ENCODE measurements around the gene DNM3.

DNA sequence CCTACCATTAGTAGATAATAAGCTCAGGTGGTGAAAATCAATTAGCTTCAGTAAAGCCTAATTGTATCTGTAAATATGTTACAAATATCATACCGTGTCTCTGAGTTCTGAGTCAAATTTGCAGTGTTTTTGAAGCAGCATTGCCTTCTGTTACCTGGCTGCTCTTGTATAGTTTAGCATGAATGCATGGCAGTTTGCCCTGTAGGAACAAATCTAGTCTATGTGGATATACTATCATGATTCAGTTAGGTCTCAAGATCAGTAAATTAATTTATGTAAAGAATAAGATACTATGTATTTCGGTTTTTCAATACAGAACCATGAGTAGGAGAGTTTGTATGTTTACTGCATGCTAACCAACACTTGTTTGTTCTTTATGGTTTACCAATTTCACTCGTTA lies 338.6 kb downstream of the DNM3 start:
- TF ChIP-seq SMC3 (IDR thresholded peaks at IDR 0.05; ENCODE audit: borderline replicate concordance, low read length) (no peak), POLR2A (IDR thresholded peaks at IDR 0.05; ENCODE audit: low read depth, low read length) (no peak), ZNF274 (IDR thresholded peaks at IDR 0.05; ENCODE audit: insufficient read depth, insufficient read length) (no peak), EZH2 (IDR thresholded peaks at IDR 0.05; ENCODE audit: borderline replicate concordance, control insufficient read depth, low read depth, low read length) (no peak), SUZ12 (IDR thresholded peaks at IDR 0.05; ENCODE audit: unreplicated experiment) (no peak), POLR2AphosphoS5 (IDR thresholded peaks at IDR 0.05; ENCODE audit: low read length) (no peak), BCL11A (IDR thresholded peaks at IDR 0.05; ENCODE audit: low read depth, low read length) (no peak)
- TF ChIP-seq, protein P1, sequence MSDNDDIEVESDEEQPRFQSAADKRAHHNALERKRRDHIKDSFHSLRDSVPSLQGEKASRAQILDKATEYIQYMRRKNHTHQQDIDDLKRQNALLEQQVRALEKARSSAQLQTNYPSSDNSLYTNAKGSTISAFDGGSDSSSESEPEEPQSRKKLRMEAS (IDR thresholded peaks at IDR 0.05; ENCODE audit: low read depth, low read length), result no peak
- TF ChIP-seq, protein P2, sequence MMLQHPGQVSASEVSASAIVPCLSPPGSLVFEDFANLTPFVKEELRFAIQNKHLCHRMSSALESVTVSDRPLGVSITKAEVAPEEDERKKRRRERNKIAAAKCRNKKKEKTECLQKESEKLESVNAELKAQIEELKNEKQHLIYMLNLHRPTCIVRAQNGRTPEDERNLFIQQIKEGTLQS (IDR thresholded peaks at IDR 0.05; ENCODE audit: borderline replicate concordance, extremely low read depth, low read depth, low read length), result no peak
- TF ChIP-seq, protein P3, sequence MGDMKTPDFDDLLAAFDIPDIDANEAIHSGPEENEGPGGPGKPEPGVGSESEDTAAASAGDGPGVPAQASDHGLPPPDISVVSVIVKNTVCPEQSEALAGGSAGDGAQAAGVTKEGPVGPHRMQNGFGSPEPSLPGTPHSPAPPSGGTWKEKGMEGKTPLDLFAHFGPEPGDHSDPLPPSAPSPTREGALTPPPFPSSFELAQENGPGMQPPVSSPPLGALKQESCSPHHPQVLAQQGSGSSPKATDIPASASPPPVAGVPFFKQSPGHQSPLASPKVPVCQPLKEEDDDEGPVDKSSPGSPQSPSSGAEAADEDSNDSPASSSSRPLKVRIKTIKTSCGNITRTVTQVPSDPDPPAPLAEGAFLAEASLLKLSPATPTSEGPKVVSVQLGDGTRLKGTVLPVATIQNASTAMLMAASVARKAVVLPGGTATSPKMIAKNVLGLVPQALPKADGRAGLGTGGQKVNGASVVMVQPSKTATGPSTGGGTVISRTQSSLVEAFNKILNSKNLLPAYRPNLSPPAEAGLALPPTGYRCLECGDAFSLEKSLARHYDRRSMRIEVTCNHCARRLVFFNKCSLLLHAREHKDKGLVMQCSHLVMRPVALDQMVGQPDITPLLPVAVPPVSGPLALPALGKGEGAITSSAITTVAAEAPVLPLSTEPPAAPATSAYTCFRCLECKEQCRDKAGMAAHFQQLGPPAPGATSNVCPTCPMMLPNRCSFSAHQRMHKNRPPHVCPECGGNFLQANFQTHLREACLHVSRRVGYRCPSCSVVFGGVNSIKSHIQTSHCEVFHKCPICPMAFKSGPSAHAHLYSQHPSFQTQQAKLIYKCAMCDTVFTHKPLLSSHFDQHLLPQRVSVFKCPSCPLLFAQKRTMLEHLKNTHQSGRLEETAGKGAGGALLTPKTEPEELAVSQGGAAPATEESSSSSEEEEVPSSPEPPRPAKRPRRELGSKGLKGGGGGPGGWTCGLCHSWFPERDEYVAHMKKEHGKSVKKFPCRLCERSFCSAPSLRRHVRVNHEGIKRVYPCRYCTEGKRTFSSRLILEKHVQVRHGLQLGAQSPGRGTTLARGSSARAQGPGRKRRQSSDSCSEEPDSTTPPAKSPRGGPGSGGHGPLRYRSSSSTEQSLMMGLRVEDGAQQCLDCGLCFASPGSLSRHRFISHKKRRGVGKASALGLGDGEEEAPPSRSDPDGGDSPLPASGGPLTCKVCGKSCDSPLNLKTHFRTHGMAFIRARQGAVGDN (IDR thresholded peaks at IDR 0.05), result no peak
- TF ChIP-seq, protein P4, sequence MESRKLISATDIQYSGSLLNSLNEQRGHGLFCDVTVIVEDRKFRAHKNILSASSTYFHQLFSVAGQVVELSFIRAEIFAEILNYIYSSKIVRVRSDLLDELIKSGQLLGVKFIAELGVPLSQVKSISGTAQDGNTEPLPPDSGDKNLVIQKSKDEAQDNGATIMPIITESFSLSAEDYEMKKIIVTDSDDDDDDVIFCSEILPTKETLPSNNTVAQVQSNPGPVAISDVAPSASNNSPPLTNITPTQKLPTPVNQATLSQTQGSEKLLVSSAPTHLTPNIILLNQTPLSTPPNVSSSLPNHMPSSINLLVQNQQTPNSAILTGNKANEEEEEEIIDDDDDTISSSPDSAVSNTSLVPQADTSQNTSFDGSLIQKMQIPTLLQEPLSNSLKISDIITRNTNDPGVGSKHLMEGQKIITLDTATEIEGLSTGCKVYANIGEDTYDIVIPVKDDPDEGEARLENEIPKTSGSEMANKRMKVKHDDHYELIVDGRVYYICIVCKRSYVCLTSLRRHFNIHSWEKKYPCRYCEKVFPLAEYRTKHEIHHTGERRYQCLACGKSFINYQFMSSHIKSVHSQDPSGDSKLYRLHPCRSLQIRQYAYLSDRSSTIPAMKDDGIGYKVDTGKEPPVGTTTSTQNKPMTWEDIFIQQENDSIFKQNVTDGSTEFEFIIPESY (IDR thresholded peaks at IDR 0.05), result no peak

Data from GM12878 (cell line).